Effector memory CD8-positive, alpha-beta T cell (primary cell): ENCODE measurements around the gene KLHL36.
A peak's percentile ranks its signal among the peaks of the same experiment; 100 is the strongest.
"Not testable (repeated sequence)": the region's sequence is repeated elsewhere in the genome, so short reads cannot be mapped to it uniquely, and the experiment has no call there.

Source experiments
- ATAC-seq: fragments of 150-1000 bp; cut with Tn5 transposase; replicated peaks from 2 replicates; pipeline ENCODE4 v1.10.0; 2021; ENCODE audit warnings: mild to moderate bottlenecking, moderate library complexity
- DNase-seq, 3 experiments: peaks; one replicate each; pipeline ENCODE4 v3.0.0; 2021
- H3K27ac Mint-ChIP-seq, 2 donors: one replicate each; pipeline ENCODE4 v1.8.0; 2022; ENCODE audit warnings: mild to moderate bottlenecking in 2 of 2, mixed read lengths in 2 of 2, moderate library complexity in 2 of 2
- H3K27me3 Mint-ChIP-seq, 2 donors: one replicate each; pipeline ENCODE4 v1.8.0; 2022; ENCODE audit warnings: mixed read lengths in 2 of 2
- H3K36me3 Mint-ChIP-seq: one replicate; pipeline ENCODE4 v1.8.0; 2022; ENCODE audit warnings: mild to moderate bottlenecking, moderate library complexity, mixed read lengths; ENCODE audit not compliant: insufficient read depth
- H3K4me1 Mint-ChIP-seq, 2 donors: one replicate each; pipeline ENCODE4 v1.8.0; 2022; ENCODE audit warnings: low read depth in 2 of 2, mixed read lengths in 2 of 2
- H3K4me3 Mint-ChIP-seq, 2 donors: one replicate each; pipeline ENCODE4 v1.8.0; 2022; ENCODE audit warnings: mild to moderate bottlenecking in 2 of 2, mixed read lengths in 2 of 2, moderate library complexity in 2 of 2
- H3K9me3 Mint-ChIP-seq, 2 donors: one replicate each; pipeline ENCODE4 v1.8.0; 2022; ENCODE audit warnings: mixed read lengths in 2 of 2

The KLHL36 gene

GRCh38 chr16:84618581-84619460, 29.5 kb upstream of the KLHL36 start:
- DNase-seq (no peak), ATAC-seq (no peak)
- peaks cover 8 to 10% of the 10 kb centered on the region in 2 donors for H3K27me3 Mint-ChIP-seq
- peak overlapping the region; percentile 97 for H3K4me3 Mint-ChIP-seq
- H3K27ac Mint-ChIP-seq, result no peak overlapping the region
- H3K4me1 Mint-ChIP-seq, result peaks cover 26 to 42% of the 10 kb centered on the region in 2 donors
- H3K36me3 Mint-ChIP-seq, result peaks cover 30% of the 10 kb centered on the region
- no peaks in the 10 kb centered on the region for H3K9me3 Mint-ChIP-seq

- not testable (repeated sequence) for H3K9me3 Mint-ChIP-seq, H3K4me3 Mint-ChIP-seq, H3K27ac Mint-ChIP-seq, ATAC-seq, DNase-seq
- Mint-ChIP-seq H3K27me3 (peaks cover 7 to 10% of the 10 kb centered on the region in 2 donors), H3K36me3 (peaks cover 14% of the 10 kb centered on the region), H3K4me1 (peaks cover 17 to 25% of the 10 kb centered on the region in 2 donors)
These were observed 27.4 kb upstream of the KLHL36 start for GRCh38 chr16:84620913-84621312.

- H3K36me3 Mint-ChIP-seq, result no peaks in the 10 kb centered on the region
- H3K27ac Mint-ChIP-seq, result no peak overlapping the region
These were observed 22.8 kb upstream of the KLHL36 start for GRCh38 chr16:84625556-84625955.

GRCh38 chr16:84628226-84628731, 20.0 kb upstream of the KLHL36 start:
- no peak overlapping the region for H3K4me3 Mint-ChIP-seq
- peaks cover 9% of the 10 kb centered on the region in 2 donors for H3K4me1 Mint-ChIP-seq
- no peaks in the 10 kb centered on the region for H3K9me3 Mint-ChIP-seq
- H3K27me3 Mint-ChIP-seq, result peaks cover 5 to 7% of the 10 kb centered on the region in 2 donors
- ATAC-seq (no peak), DNase-seq (no peak)
- no peak overlapping the region for H3K27ac Mint-ChIP-seq
- no peaks in the 10 kb centered on the region for H3K36me3 Mint-ChIP-seq

More at GRCh38 chr16:84625556-84625955, 22.8 kb upstream of the KLHL36 start:
- peaks cover 4 to 6% of the 10 kb centered on the region in 2 donors for H3K4me1 Mint-ChIP-seq
- no peak overlapping the region for H3K4me3 Mint-ChIP-seq
- ATAC-seq, result no peak
- H3K27me3 Mint-ChIP-seq, result peaks cover 7 to 10% of the 10 kb centered on the region in 2 donors
- no peak for DNase-seq
- H3K9me3 Mint-ChIP-seq, result no peaks in the 10 kb centered on the region

- H3K27ac Mint-ChIP-seq, result no peak overlapping the region
- no peak overlapping the region for H3K4me3 Mint-ChIP-seq
- H3K36me3 Mint-ChIP-seq, result no peaks in the 10 kb centered on the region
- H3K9me3 Mint-ChIP-seq, result no peaks in the 10 kb centered on the region
- peaks cover 0 to 12% of the 10 kb centered on the region in 2 donors for H3K27me3 Mint-ChIP-seq
- DNase-seq, result no peak
- H3K4me1 Mint-ChIP-seq, result peaks cover 9% of the 10 kb centered on the region in 2 donors
- ATAC-seq, result no peak
These were observed 18.7 kb upstream of the KLHL36 start for GRCh38 chr16:84629580-84629979.

- no peak overlapping the region for H3K4me3 Mint-ChIP-seq
These were observed 18.3 kb upstream of the KLHL36 start for GRCh38 chr16:84630009-84630408.

GRCh38 chr16:84630446-84631152, 17.7 kb upstream of the KLHL36 start:
- Mint-ChIP-seq H3K9me3 (no peaks in the 10 kb centered on the region), H3K27ac (no peak overlapping the region), H3K4me1 (peaks cover 9% of the 10 kb centered on the region in 2 donors), H3K27me3 (peaks cover 0 to 12% of the 10 kb centered on the region in 2 donors), H3K36me3 (no peaks in the 10 kb centered on the region), H3K4me3 (peak overlapping the region in 1 of 2 donors; percentile 56)
- DNase-seq (no peak), ATAC-seq (no peak)

More at GRCh38 chr16:84630009-84630408, 18.3 kb upstream of the KLHL36 start:
- H3K27ac Mint-ChIP-seq, result no peak overlapping the region
- H3K27me3 Mint-ChIP-seq, result peaks cover 0 to 12% of the 10 kb centered on the region in 2 donors
- DNase-seq, result no peak
- H3K36me3 Mint-ChIP-seq, result no peaks in the 10 kb centered on the region
- peaks cover 9% of the 10 kb centered on the region in 2 donors for H3K4me1 Mint-ChIP-seq
- ATAC-seq, result no peak
- H3K9me3 Mint-ChIP-seq, result no peaks in the 10 kb centered on the region

- Mint-ChIP-seq H3K4me3 (peak overlapping the region in 1 of 2 donors; percentile 56), H3K27me3 (peaks cover 0 to 12% of the 10 kb centered on the region in 2 donors), H3K36me3 (no peaks in the 10 kb centered on the region), H3K4me1 (peaks cover 9% of the 10 kb centered on the region in 2 donors), H3K9me3 (no peaks in the 10 kb centered on the region), H3K27ac (no peak overlapping the region)
- ATAC-seq (no peak), DNase-seq (no peak)
These were observed 17.2 kb upstream of the KLHL36 start for GRCh38 chr16:84631153-84631466.

GRCh38 chr16:84631886-84632285, 16.4 kb upstream of the KLHL36 start:
- no peaks in the 10 kb centered on the region for H3K9me3 Mint-ChIP-seq
- no peak overlapping the region for H3K4me3 Mint-ChIP-seq
- H3K4me1 Mint-ChIP-seq, result peaks cover 9% of the 10 kb centered on the region in 2 donors

GRCh38 chr16:84632862-84633261, 15.4 kb upstream of the KLHL36 start:
- H3K27ac Mint-ChIP-seq, DNase-seq, H3K36me3 Mint-ChIP-seq, H3K4me1 Mint-ChIP-seq, H3K9me3 Mint-ChIP-seq, H3K4me3 Mint-ChIP-seq, ATAC-seq: not testable (repeated sequence)
- H3K27me3 Mint-ChIP-seq, result peaks cover 0 to 12% of the 10 kb centered on the region in 2 donors

More at GRCh38 chr16:84631886-84632285, 16.4 kb upstream of the KLHL36 start:
- peaks cover 0 to 12% of the 10 kb centered on the region in 2 donors for H3K27me3 Mint-ChIP-seq
- ATAC-seq (no peak), DNase-seq (no peak)
- no peak overlapping the region for H3K27ac Mint-ChIP-seq
- H3K36me3 Mint-ChIP-seq, result no peaks in the 10 kb centered on the region

- Mint-ChIP-seq H3K4me1 (peaks cover 9% of the 10 kb centered on the region in 2 donors), H3K9me3 (no peaks in the 10 kb centered on the region), H3K4me3 (no peak overlapping the region), H3K36me3 (no peaks in the 10 kb centered on the region), H3K27me3 (peaks cover 0 to 12% of the 10 kb centered on the region in 2 donors), H3K27ac (no peak overlapping the region)
- DNase-seq, result no peak
- no peak for ATAC-seq
These were observed 14.7 kb upstream of the KLHL36 start for GRCh38 chr16:84633622-84634021.

GRCh38 chr16:84635702-84636101, 12.6 kb upstream of the KLHL36 start:
- Mint-ChIP-seq H3K4me3 (no peak overlapping the region), H3K9me3 (no peaks in the 10 kb centered on the region), H3K27me3 (peaks cover 0 to 12% of the 10 kb centered on the region in 2 donors), H3K36me3 (no peaks in the 10 kb centered on the region), H3K27ac (no peak overlapping the region), H3K4me1 (peaks cover 8 to 10% of the 10 kb centered on the region in 2 donors)
- ATAC-seq (no peak), DNase-seq (no peak)

GRCh38 chr16:84637709-84638108, 10.6 kb upstream of the KLHL36 start:
- H3K4me3 Mint-ChIP-seq, result no peak overlapping the region
- H3K4me1 Mint-ChIP-seq, result peaks cover 9 to 10% of the 10 kb centered on the region in 2 donors
- ATAC-seq (no peak), DNase-seq (no peak)
- no peak overlapping the region for H3K27ac Mint-ChIP-seq
- peaks cover 0 to 12% of the 10 kb centered on the region in 2 donors for H3K27me3 Mint-ChIP-seq
- no peaks in the 10 kb centered on the region for H3K9me3 Mint-ChIP-seq
- H3K36me3 Mint-ChIP-seq, result no peaks in the 10 kb centered on the region
